MM.1S (cell line): ENCODE results near the gene LINGO4.

Experiments used
- CTCF ChIP-seq: fragments of 300-600 bp; sonication (generic); IDR thresholded peaks from 2 replicates; pipeline ENCODE4 v1.5.1; 2016; ENCODE audit warnings: antibody characterized with exemption, low read length, mixed read lengths
- EZH2 ChIP-seq: fragments of 300-600 bp; sonication (generic); optimal IDR thresholded peaks from 2 replicates; pipeline ENCODE3; 2017; ENCODE audit warnings: low read depth, mild to moderate bottlenecking, antibody characterized with exemption, low read length, mixed read lengths

- TF ChIP-seq CTCF (no peak), EZH2 (no peak)
Measured at GRCh38 chr1:151779852-151780251, 25.4 kb downstream of the LINGO4 start.
